Transverse colon (tissue), 4 donors: ENCODE measurements around the gene MOCS3. TPM values are rescaled to one million over a fixed set of nuclear protein-coding genes. Genes with fewer than 3 reads are reported as not detected.

Experiments used
- DNase-seq: peaks from one replicate; pipeline ENCODE4 v3.0.0-alpha.2; 2019
- H3K27ac ChIP-seq, 4 donors: fragments of 200-600 bp; sonication (generic); 2 replicates each; pipeline ENCODE4 v1.5.1; 2016 to 2018; ENCODE audit warnings: inconsistent platforms in 4 of 4
- H3K27me3 ChIP-seq: fragments of 200-600 bp; sonication (generic); 2 replicates; pipeline ENCODE4 v1.5.1; 2017; ENCODE audit warnings: inconsistent platforms
- H3K36me3 ChIP-seq, 4 donors: fragments of 200-600 bp; sonication (generic); 2 replicates each; pipeline ENCODE4 v1.5.1; 2017 to 2019; ENCODE audit warnings: inconsistent platforms in 4 of 4
- H3K4me1 ChIP-seq, 4 donors: fragments of 200-600 bp; sonication (generic); 2 replicates each; pipeline ENCODE4 v1.5.1; 2017 to 2020; ENCODE audit warnings: inconsistent platforms in 4 of 4
- H3K4me3 ChIP-seq, 4 donors: fragments of 200-600 bp; sonication (generic); 1 replicate in 1 of 4; 2 replicates in 3 of 4; pipeline versions ENCODE4 v1.5.1 to v1.6.1; 2017 to 2019; ENCODE audit warnings: inconsistent platforms in 4 of 4
- H3K9me3 ChIP-seq, 2 donors: fragments of 200-600 bp; sonication (generic); 2 replicates each; pipeline ENCODE4 v1.5.1; 2017 to 2019; ENCODE audit warnings: inconsistent platforms in 2 of 2
- CTCF ChIP-seq, 5 experiments: fragments of 200-600 bp in 3 of 5; fragments of 450-650 bp in 2 of 5; sonication (generic) in 3 of 5; IDR thresholded peaks; 1 replicate in 2 of 5; 2 replicates in 3 of 5; pipeline ENCODE4 v1.5.1; 2016 to 2017; ENCODE audit warnings: antibody characterized with exemption in 5 of 5, inconsistent platforms in 3 of 5, mild to moderate bottlenecking in 2 of 5, moderate library complexity in 1 of 5
- EP300 ChIP-seq: sonication (generic); formaldehyde crosslinking; IDR thresholded peaks from one replicate; pipeline ENCODE4 v1.6.1; 2017; ENCODE audit warnings: antibody characterized with exemption, low read depth
- POLR2A ChIP-seq: fragments of 450-650 bp; IDR thresholded peaks from one replicate; pipeline ENCODE4 v1.6.1; 2016; ENCODE audit warnings: antibody characterized with exemption, mild to moderate bottlenecking, moderate library complexity
- POLR2AphosphoS5 ChIP-seq, 3 donors: sonication (generic); formaldehyde crosslinking; IDR thresholded peaks; one replicate each; pipeline ENCODE4 v1.6.1; 2016; ENCODE audit warnings: antibody characterized with exemption in 3 of 3
- WGBS, 2 donors: methylation state at CpG; one replicate each; pipeline ENCODE4 v1.1.5; 2018; ENCODE audit warnings: low coverage in 1 of 2; 5-methylcytosine and 5-hydroxymethylcytosine counted together
- in situ Hi-C, 4 donors: fragments of 200-750 bp; cut with MboI; loops; one replicate each; pipeline versions ENCODE4 v1.15.0 to v1.15.1; 2017; ENCODE audit warnings: low sequenced_read_pairs in 3 of 4, low pct_ligation_motif_present in 1 of 4, low pct_unique_long_range_greater_than_20kb in 1 of 4
- intact Hi-C: fragments of 100-400 bp; cut with DNase I; formaldehyde crosslinking; loops from one replicate; pipeline ENCODE4 v1.15.1; 2023; ENCODE audit warnings: low total_unique reads
- total RNA-seq, 4 donors: library from RNA; depleted of rRNA; stranded (reverse); fragments of >200 nt; gene quantifications; one replicate each; pipeline ENCODE4 v1.1.0, GENCODE V29; 2016

Gene MOCS3
- total RNA-seq, 4 donors from 2014 or later: 3.7 to 10.7 (median 4.0) TPM

- Histone ChIP-seq H3K27ac (no peak overlapping the region), H3K4me3 (no peak overlapping the region), H3K36me3 (no peaks in the 10 kb centered on the region), H3K27me3 (no peaks in the 10 kb centered on the region), H3K9me3 (no peaks in the 10 kb centered on the region), H3K4me1 (peaks cover 0 to 9% (median 0%) of the 10 kb centered on the region in 4 donors)
- 34% methylated on average over 5 of the region's 5 CpGs; no CpG with 5 or more reads in 1 of the 2 donors for WGBS, 2 donors
- peak; percentile 57 for DNase-seq
- intact Hi-C loops: no loop called here
- TF ChIP-seq POLR2AphosphoS5 (IDR thresholded peaks at IDR 0.05): no peak
- TF ChIP-seq POLR2A: no peak
- TF ChIP-seq CTCF (IDR thresholded peaks at IDR 0.05): no peak
- no peak for TF ChIP-seq EP300
- in situ Hi-C loops: no loop called here
Measured at GRCh38 chr20:51008718-51009117, 50.1 kb downstream of the MOCS3 start.

DNA sequence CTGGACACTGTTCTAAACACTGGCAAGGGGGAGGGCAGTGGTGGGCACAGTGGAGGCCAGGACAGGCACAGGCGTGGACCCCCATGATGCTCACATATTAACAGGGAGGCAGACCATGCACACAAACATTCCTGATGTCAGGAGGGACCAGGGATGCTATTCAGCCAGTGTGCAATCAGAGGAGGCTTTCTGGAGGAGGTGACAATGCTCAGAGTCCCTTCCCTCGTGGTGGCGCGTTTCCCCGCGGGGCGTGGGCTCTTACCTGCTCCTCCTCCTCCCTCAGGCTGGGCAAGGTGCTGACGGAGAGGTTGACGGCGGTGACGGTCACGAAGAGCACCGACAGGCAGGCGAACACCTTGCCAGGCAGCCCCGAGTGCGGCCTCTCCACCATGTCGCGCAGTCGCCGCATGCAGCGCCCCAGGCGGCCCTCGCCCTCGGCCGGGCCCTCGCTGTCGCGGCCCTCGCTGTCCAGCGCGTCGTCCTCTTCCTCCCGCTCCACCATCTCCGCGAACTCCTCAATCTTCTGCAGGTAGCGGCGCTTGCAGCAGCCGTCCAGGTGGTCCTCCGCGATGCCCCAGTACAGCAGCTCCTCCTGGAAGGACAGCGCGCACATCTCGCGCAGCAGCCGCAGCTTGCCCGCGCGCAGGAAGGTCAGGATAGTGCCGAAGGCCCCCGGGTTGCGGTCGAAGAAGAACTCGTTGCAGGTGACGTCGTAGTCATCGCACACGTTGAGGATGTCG is 50.9 kb downstream of the MOCS3 start:
- 90% methylated on average over 58 of the region's 58 CpGs; no CpG with 5 or more reads in 1 of the 2 donors for WGBS, 2 donors
- no peak overlapping the region for H3K27ac ChIP-seq
- peaks cover 0 to 9% (median 0%) of the 10 kb centered on the region in 4 donors for H3K4me1 ChIP-seq
- no peak for TF ChIP-seq POLR2A
- TF ChIP-seq CTCF (IDR thresholded peaks at IDR 0.05): no peak
- TF ChIP-seq POLR2AphosphoS5 (IDR thresholded peaks at IDR 0.05): no peak
- H3K4me3 ChIP-seq: no peak overlapping the region
- H3K36me3 ChIP-seq: no peaks in the 10 kb centered on the region
- H3K9me3 ChIP-seq: no peaks in the 10 kb centered on the region
- DNase-seq: no peak
- intact Hi-C loops (no loop called here), in situ Hi-C loops (no loop called here)
- no peaks in the 10 kb centered on the region for H3K27me3 ChIP-seq

DNA sequence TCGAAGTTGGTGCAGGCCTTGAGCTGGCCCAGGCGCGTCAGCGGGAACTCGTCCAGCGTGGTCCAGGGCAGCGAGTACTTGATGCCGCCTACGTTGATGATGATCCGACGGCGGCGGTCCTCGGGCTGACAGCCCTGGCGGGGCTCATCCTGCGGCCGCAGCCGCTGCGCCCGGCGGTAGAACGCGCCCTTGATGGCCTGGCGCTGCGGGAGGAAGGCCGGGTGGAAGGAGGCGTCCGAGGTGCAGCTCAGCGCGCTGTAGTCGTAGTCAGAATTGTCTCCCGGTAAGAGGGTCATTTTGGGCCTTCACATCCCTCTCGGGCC is 51.4 kb downstream of the MOCS3 start:
- intact Hi-C loops: no loop called here
- no peak overlapping the region for H3K4me3 ChIP-seq
- no peaks in the 10 kb centered on the region for H3K36me3 ChIP-seq
- no peak for TF ChIP-seq POLR2A
- TF ChIP-seq EP300: no peak
- no peak for TF ChIP-seq POLR2AphosphoS5 (IDR thresholded peaks at IDR 0.05)
- TF ChIP-seq CTCF (IDR thresholded peaks at IDR 0.05): no peak
- in situ Hi-C loops: no loop called here
- H3K27ac ChIP-seq: no peak overlapping the region
- H3K27me3 ChIP-seq: no peaks in the 10 kb centered on the region
- H3K9me3 ChIP-seq: no peaks in the 10 kb centered on the region
- 94% methylated on average over 33 of the region's 33 CpGs; no CpG with 5 or more reads in 1 of the 2 donors for WGBS, 2 donors
- no peak for DNase-seq
- peaks cover 0 to 9% (median 0%) of the 10 kb centered on the region in 4 donors for H3K4me1 ChIP-seq

GRCh38 chr20:51010932-51011331 is 52.3 kb downstream of the MOCS3 start:
- Histone ChIP-seq H3K27me3 (no peaks in the 10 kb centered on the region), H3K9me3 (no peaks in the 10 kb centered on the region), H3K4me1 (peaks cover 0 to 9% (median 0%) of the 10 kb centered on the region in 4 donors), H3K36me3 (no peaks in the 10 kb centered on the region), H3K27ac (no peak overlapping the region), H3K4me3 (no peak overlapping the region)
- TF ChIP-seq EP300 (no peak), POLR2AphosphoS5 (IDR thresholded peaks at IDR 0.05) (no peak), POLR2A (no peak), CTCF (IDR thresholded peaks at IDR 0.05) (no peak)
- intact Hi-C loops: no loop called here
- in situ Hi-C loops: no loop called here
- no peak for DNase-seq
- 80 to 93% methylated on average over 2 to 3 of the region's 3 CpGs for WGBS, 2 donors
